Neuronal stem cell (in vitro differentiated cells): ENCODE measurements around the gene DOCK7.

ENCODE experiments used
- DNase-seq: peaks from one replicate; pipeline ENCODE4 v3.0.0-alpha.2; 2013; ENCODE audit warnings: low spot score
- H2AFZ ChIP-seq: one replicate; pipeline ENCODE4 v1.6.1; 2013; ENCODE audit warnings: mild to moderate bottlenecking, low read length, inconsistent platforms
- H2AK5ac ChIP-seq: 2 replicates; pipeline ENCODE4 v1.6.1; 2013; ENCODE audit warnings: low read depth, mild to moderate bottlenecking, inconsistent platforms, low read length, moderate library complexity, mixed read lengths
- H2BK120ac ChIP-seq: 2 replicates; pipeline ENCODE4 v1.6.1; 2013; ENCODE audit warnings: low read depth, mild to moderate bottlenecking, inconsistent platforms, low read length, moderate library complexity, mixed read lengths
- H2BK12ac ChIP-seq: one replicate; pipeline ENCODE4 v1.6.1; 2013; ENCODE audit warnings: low read length, inconsistent platforms
- H2BK15ac ChIP-seq: 2 replicates; pipeline ENCODE4 v1.6.1; 2013; ENCODE audit warnings: mild to moderate bottlenecking, low read length, inconsistent platforms, mixed read lengths
- H2BK5ac ChIP-seq: one replicate; pipeline ENCODE4 v1.6.1; 2013; ENCODE audit warnings: inconsistent platforms, mild to moderate bottlenecking, low read length, moderate library complexity
- H3K14ac ChIP-seq: one replicate; pipeline ENCODE4 v1.6.1; 2013; ENCODE audit warnings: low read length, inconsistent platforms
- H3K18ac ChIP-seq: 2 replicates; pipeline ENCODE4 v1.6.1; 2013; ENCODE audit warnings: low read length, inconsistent platforms
- H3K23ac ChIP-seq: 2 replicates; pipeline ENCODE4 v1.6.1; 2013; ENCODE audit warnings: low read depth, mild to moderate bottlenecking, mixed read lengths, low read length, inconsistent platforms; ENCODE audit not compliant: poor library complexity
- H3K27ac ChIP-seq: replicated peaks from 3 replicates; pipeline ENCODE4 v1.5.1; 2013; ENCODE audit warnings: low read length, inconsistent platforms
- H3K27me3 ChIP-seq, 3 experiments: 2 replicates each; pipeline ENCODE4 v1.6.1; 2013; ENCODE audit warnings: low read length in 3 of 3, mild to moderate bottlenecking in 2 of 3, inconsistent platforms in 1 of 3, low read depth in 1 of 3, mixed read lengths in 1 of 3, moderate library complexity in 1 of 3; ENCODE audit not compliant: control insufficient read depth in 3 of 3, insufficient read depth in 3 of 3
- H3K36me3 ChIP-seq, 2 donors: replicated peaks in 1 of 2; 2 replicates each; pipeline ENCODE4 v1.6.1; 2013; ENCODE audit warnings: low read length in 2 of 2; ENCODE audit not compliant: control insufficient read depth in 2 of 2, insufficient read depth in 2 of 2
- H3K4ac ChIP-seq: 2 replicates; pipeline ENCODE4 v1.6.1; 2013; ENCODE audit warnings: inconsistent platforms, mild to moderate bottlenecking, low read length, moderate library complexity
- H3K4me1 ChIP-seq, 2 donors: 1 replicate in 1 of 2; 2 replicates in 1 of 2; pipeline ENCODE4 v1.6.1; 2013; ENCODE audit warnings: low read length in 2 of 2, low read depth in 1 of 2; ENCODE audit not compliant: control insufficient read depth in 2 of 2, insufficient read depth in 1 of 2
- H3K4me2 ChIP-seq: one replicate; pipeline ENCODE4 v1.6.1; 2013; ENCODE audit warnings: mild to moderate bottlenecking, low read length, inconsistent platforms; ENCODE audit not compliant: insufficient read depth, poor library complexity, severe bottlenecking
- H3K4me3 ChIP-seq, 2 donors: 2 replicates each; pipeline ENCODE4 v1.5.1; 2013; ENCODE audit warnings: low read length in 2 of 2, mild to moderate bottlenecking in 2 of 2, inconsistent platforms in 1 of 2, moderate library complexity in 1 of 2
- H3K79me1 ChIP-seq: one replicate; pipeline ENCODE4 v1.6.1; 2013; ENCODE audit warnings: low read depth, mild to moderate bottlenecking, inconsistent platforms, low read length, moderate library complexity
- H3K9ac ChIP-seq: one replicate; pipeline ENCODE4 v1.6.1; 2013; ENCODE audit warnings: mild to moderate bottlenecking, low read depth, low read length, inconsistent platforms; ENCODE audit not compliant: poor library complexity
- H3K9me3 ChIP-seq, 2 donors: replicated peaks in 1 of 2; 2 replicates each; pipeline versions ENCODE3 to v1.6.1; 2013; ENCODE audit warnings: low read length in 2 of 2, mild to moderate bottlenecking in 2 of 2, inconsistent platforms in 1 of 2, low read depth in 1 of 2, mixed read lengths in 1 of 2, moderate library complexity in 1 of 2; ENCODE audit not compliant: control insufficient read depth in 2 of 2, insufficient read depth in 1 of 2
- H4K8ac ChIP-seq: one replicate; pipeline ENCODE4 v1.6.1; 2013; ENCODE audit warnings: low read depth, mild to moderate bottlenecking, inconsistent platforms, low read length, moderate library complexity
- H4K91ac ChIP-seq: one replicate; pipeline ENCODE4 v1.6.1; 2013; ENCODE audit warnings: low read length, low read depth, mild to moderate bottlenecking, inconsistent platforms; ENCODE audit not compliant: poor library complexity
- WGBS, 2 donors: extraction: QIAGEN DNeasy Blood & Tissue Kit; methylation state at CpG; one replicate each; pipeline ENCODE4 v1.1.7; 2013; ENCODE audit warnings: missing lambda C conversion rate in 2 of 2, mixed read lengths in 1 of 2; ENCODE audit not compliant: insufficient read length in 2 of 2, insufficient replicate concordance in 1 of 2; ENCODE audit errors: extremely low coverage in 2 of 2; 5-methylcytosine and 5-hydroxymethylcytosine counted together

Gene DOCK7

DNA sequence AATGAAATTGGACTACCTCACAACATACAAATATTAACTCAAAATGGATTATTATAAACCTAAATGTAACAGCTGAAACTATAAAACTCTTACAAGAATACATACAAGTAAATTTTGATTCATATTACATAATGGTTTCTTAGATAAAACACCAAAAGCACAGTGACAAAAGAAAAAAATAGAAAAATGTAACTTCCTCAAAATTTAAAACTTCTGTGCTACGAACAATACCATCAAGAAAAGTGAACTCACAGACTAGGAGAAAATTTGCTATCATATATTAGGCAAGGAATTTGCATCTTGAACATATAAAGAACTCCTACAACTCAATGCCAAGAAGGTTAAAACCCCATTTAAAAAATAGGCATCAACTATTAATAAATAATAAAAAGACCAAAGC, 59.7 kb downstream of the DOCK7 start:
- Histone ChIP-seq H2BK120ac (no peak overlapping the region), H3K4ac (no peak overlapping the region), H3K27ac (no peak overlapping the region), H4K8ac (no peak overlapping the region), H2BK12ac (no peak overlapping the region), H3K18ac (no peak overlapping the region), H3K4me2 (no peak overlapping the region), H3K4me3 (no peak overlapping the region), H4K91ac (no peak overlapping the region), H2AFZ (no peak overlapping the region), H2AK5ac (no peak overlapping the region), H3K27me3 (no peaks in the 10 kb centered on the region), H2BK15ac (no peak overlapping the region), H3K36me3 (peaks cover 7 to 88% of the 10 kb centered on the region in 2 donors), H3K9me3 (peaks cover 2 to 14% of the 10 kb centered on the region in 2 donors), H2BK5ac (no peak overlapping the region), H3K23ac (no peak overlapping the region), H3K14ac (no peak overlapping the region), H3K4me1 (no peaks in the 10 kb centered on the region), H3K79me1 (peaks cover 2% of the 10 kb centered on the region), H3K9ac (no peak overlapping the region)
- WGBS, 2 donors = no CpG with 5 or more reads among the region's 1 CpG
- no peak for DNase-seq

GRCh38 chr1:62625415-62625814, 62.8 kb downstream of the DOCK7 start:
- Histone ChIP-seq H3K4me1 (no peaks in the 10 kb centered on the region), H3K27ac (no peak overlapping the region), H4K8ac (no peak overlapping the region), H2AK5ac (no peak overlapping the region), H3K4me2 (no peak overlapping the region), H3K23ac (no peak overlapping the region), H3K4ac (no peak overlapping the region), H2AFZ (no peak overlapping the region), H3K27me3 (no peaks in the 10 kb centered on the region), H3K18ac (no peak overlapping the region), H2BK15ac (no peak overlapping the region), H4K91ac (no peak overlapping the region), H2BK12ac (no peak overlapping the region), H3K79me1 (peaks cover 3% of the 10 kb centered on the region), H2BK5ac (no peak overlapping the region), H3K9ac (no peak overlapping the region), H3K4me3 (no peak overlapping the region), H3K36me3 (peaks cover 7 to 75% of the 10 kb centered on the region in 2 donors), H2BK120ac (no peak overlapping the region), H3K9me3 (peaks cover 2 to 9% of the 10 kb centered on the region in 2 donors), H3K14ac (no peak overlapping the region)
- WGBS, 2 donors = no CpG with 5 or more reads among the region's 1 CpG
- DNase-seq = no peak

DNA sequence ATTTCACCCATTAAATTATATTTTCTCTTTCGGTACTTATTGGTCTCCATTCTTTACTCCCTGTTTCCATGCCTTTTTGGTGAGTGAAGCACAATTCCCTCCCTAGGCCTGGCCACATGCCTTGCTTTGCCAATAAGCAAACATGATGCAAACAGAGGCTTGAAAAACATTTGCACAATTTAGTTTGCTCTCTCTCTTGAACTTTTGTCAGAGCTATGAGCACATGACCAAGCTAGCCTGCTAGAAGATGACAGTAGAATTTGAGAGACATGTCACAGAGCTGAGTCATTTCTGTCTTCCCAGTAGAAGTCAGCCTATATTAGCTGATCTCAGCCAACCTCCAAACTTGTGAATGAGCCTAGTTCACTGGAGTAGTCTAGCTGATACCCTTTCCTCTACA, 66.3 kb downstream of the DOCK7 start:
- WGBS, 2 donors = 100% methylated on average over 1 of the region's 1 CpG; no CpG with 5 or more reads in 1 of the 2 donors

DNA sequence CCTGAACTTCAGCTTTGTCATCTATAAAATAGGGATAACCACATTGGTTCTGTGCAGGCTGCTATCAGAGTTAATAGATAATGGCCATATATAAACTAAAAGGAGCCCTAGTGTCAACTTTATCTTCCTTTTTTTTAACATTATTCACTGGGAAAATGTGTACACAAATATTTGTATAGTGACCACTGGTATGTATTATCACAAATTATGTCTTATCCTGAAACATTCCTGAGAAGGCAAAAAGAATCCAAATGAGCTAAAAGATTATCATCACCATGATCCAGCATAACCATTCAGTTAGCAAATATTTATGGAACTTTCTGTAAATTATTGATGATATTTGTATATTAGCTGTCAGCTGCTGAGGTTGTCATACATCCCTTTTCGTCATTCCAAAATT, 74.3 kb downstream of the DOCK7 start:
- Histone ChIP-seq H2AFZ (no peak overlapping the region), H3K4me2 (no peak overlapping the region), H3K18ac (no peak overlapping the region), H3K4me1 (no peaks in the 10 kb centered on the region), H3K4ac (no peak overlapping the region), H2AK5ac (no peak overlapping the region), H3K23ac (no peak overlapping the region), H4K8ac (no peak overlapping the region), H3K79me1 (no peaks in the 10 kb centered on the region), H3K9me3 (no peaks in the 10 kb centered on the region), H3K36me3 (peaks cover 0 to 70% of the 10 kb centered on the region in 2 donors), H2BK120ac (no peak overlapping the region), H2BK5ac (no peak overlapping the region), H2BK15ac (no peak overlapping the region), H3K14ac (no peak overlapping the region), H3K9ac (no peak overlapping the region), H2BK12ac (no peak overlapping the region), H3K27me3 (no peaks in the 10 kb centered on the region), H4K91ac (no peak overlapping the region), H3K27ac (no peak overlapping the region), H3K4me3 (no peak overlapping the region)
- WGBS, 2 donors = no CpG with 5 or more reads among the region's 1 CpG
- DNase-seq = no peak

More for the DNA sequence above, 66.3 kb downstream of the DOCK7 start:
- no peak overlapping the region for H2BK120ac ChIP-seq
- no peak overlapping the region for H2AK5ac ChIP-seq
- no peak overlapping the region for H2AFZ ChIP-seq
- H3K4me1 ChIP-seq = no peaks in the 10 kb centered on the region
- H3K4me3 ChIP-seq = no peak overlapping the region
- H4K91ac ChIP-seq = no peak overlapping the region
- no peak overlapping the region for H3K9ac ChIP-seq
- H3K14ac ChIP-seq = no peak overlapping the region
- H3K4me2 ChIP-seq = no peak overlapping the region
- no peak overlapping the region for H3K23ac ChIP-seq
- H4K8ac ChIP-seq = no peak overlapping the region
- H3K27ac ChIP-seq = no peak overlapping the region
- no peak overlapping the region for H2BK15ac ChIP-seq
- H2BK5ac ChIP-seq = no peak overlapping the region
- H3K36me3 ChIP-seq = peaks cover 0 to 76% of the 10 kb centered on the region in 2 donors
- no peak overlapping the region for H2BK12ac ChIP-seq
- no peaks in the 10 kb centered on the region for H3K27me3 ChIP-seq
- H3K9me3 ChIP-seq = peaks cover 0 to 6% of the 10 kb centered on the region in 2 donors
- no peak overlapping the region for H3K18ac ChIP-seq
- DNase-seq = no peak
- H3K4ac ChIP-seq = no peak overlapping the region
- H3K79me1 ChIP-seq = peaks cover 3% of the 10 kb centered on the region
